ENCODE measurements around the gene RBPJ.

Gene RBPJ

DNA sequence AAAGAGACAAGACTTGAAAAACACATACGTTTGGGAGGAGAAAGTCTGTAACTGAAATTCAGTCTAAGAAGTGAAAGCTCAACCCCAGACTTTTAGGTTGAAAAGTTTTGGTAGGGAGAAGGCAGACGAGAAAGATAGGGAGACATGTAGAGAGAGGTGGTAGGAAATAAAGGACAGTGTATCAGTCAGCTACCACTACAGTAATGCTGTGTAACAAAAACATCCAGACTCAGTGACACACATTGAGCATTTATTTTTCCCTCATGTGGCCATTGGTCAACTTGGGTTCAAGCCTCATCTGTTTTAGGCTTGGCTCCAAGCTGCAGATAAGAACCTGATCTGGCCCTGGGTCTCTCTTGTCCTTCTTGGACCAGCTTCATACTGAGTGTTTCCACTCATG lies 142.6 kb downstream of the RBPJ start:
- no peak for DNase-seq

DNA sequence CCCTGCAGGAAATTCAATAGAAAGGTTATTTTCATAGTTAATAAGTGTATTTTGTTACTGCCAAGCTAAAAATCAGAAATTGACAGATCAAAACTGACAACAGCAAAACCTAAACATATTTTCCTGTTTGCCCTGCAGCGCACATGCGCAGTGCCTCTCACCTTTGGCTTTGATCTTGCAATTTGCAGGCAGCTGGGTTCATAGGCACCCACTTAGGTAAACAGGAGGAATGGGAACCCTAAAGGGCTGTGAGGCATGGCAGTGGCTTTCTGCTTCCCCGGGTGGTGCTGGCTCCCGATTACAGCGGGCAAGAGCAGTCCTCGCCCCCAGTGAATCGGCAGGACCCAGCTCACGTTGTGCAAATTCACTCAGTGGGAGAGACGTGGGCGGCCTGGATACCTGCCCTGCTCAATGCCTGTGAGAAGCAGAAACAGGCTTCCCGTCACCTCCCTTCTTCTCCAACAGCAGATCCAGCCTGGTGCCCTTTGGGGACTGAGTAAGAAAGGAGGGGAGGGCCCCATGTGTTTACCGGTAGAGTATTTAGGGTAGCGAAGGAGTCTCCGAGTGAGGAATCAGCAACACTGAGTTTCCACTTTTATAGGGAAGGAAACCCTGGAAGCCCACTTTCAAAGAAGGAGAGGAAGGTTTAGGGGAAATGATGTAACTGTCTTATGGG lies 143.7 kb downstream of the RBPJ start:
- DNase-seq = no peak

GRCh38 chr4:26466578-26467270 lies 145.9 kb downstream of the RBPJ start:
- DNase-seq = no peak

DNA sequence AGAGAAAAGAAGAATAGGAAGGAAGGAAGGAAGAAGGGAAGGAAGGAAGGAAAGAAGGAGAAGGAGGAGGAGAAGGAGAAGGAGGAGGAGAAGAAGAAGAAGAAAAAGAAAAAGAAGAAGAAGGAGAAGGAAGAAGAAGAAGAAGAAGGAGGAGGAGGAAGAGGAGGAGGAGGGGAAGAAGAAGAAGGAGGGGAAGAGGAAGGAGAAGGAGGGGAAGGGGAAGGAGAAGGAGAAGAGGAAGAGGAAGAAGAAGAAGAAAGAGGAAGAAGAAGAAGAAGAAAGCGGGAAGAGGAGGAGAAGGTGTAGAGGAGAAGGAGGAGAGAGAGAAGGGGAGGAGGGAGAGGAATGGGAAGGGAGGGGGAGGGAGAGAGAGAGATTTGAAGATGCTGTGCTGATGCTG lies 146.9 kb downstream of the RBPJ start:
- DNase-seq = no peak

- DNase-seq = no peak
These were observed 147.6 kb downstream of the RBPJ start for GRCh38 chr4:26468283-26468949.

- DNase-seq = no peak
These were observed 148.2 kb downstream of the RBPJ start for GRCh38 chr4:26468977-26469376.

DNA sequence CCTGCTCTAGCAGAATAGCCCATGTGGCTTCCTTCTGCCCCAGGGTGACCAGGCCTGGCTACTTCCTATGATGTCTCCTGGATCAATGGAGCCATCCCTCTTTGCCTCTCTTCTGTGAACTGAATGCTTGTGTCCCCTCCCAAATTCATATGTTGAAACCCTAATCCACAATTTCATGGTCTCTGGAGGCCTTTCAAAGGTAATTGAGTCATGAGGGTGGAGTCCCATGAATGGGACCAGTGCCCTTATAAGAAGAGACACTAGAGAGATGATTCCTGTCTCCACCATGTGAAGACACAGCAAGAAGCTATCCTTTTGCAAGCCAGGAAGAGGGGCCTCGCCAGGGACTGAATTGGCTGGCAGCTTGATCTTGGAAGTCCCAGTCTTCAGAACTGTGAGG lies 151.1 kb downstream of the RBPJ start:
- no peak for DNase-seq

- no peak for DNase-seq
These were observed 153.1 kb downstream of the RBPJ start for GRCh38 chr4:26473893-26474292.

DNA sequence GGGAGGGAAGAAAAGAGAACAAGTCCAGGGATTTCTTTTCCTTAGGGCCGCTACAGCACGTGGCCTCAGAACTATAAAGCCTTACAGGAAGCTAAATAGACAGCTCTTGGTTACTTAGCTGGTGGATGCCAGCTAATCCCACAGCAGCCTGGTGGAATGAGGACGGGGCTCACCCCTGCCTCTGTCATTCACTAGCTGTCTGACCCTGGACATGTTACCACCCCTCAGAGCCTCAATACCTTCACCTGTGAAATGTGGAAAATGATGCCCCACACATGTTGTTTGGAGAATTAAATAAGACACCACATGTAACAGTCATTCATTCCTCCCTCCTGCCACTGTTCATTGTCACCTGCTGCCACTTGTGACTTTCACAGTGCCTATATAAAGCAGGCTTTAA lies 153.7 kb downstream of the RBPJ start:
- DNase-seq = no peak

DNA sequence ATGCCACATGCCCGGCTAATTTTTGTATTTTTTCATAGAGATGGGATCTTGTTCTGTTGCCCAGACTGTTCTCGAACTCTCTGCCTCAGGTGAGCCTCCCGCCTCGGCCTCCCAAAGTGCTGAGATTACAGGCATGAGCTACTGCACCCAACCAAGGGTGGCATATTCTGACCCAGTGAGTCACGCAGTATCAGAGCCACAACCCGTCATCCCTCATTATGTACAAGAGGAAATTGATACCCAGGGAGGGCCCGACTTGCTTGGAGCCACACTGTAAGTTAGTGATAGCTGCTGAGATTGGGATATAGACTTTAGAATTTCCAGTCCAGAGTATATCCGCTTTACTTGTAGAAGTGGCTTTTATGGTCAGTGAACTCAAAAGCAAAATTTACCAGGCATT lies 154.9 kb downstream of the RBPJ start:
- DNase-seq = no peak

- DNase-seq = no peak
These were observed 155.7 kb downstream of the RBPJ start for GRCh38 chr4:26476545-26476944.

- DNase-seq = no peak
These were observed 157.5 kb downstream of the RBPJ start for GRCh38 chr4:26478330-26478729.

GRCh38 chr4:26482508-26483462 lies 162.0 kb downstream of the RBPJ start:
- no peak for DNase-seq

- DNase-seq = no peak
These were observed 163.3 kb downstream of the RBPJ start for GRCh38 chr4:26484032-26484515.

- DNase-seq = no peak
These were observed 163.7 kb downstream of the RBPJ start for GRCh38 chr4:26484516-26484915.
